ENCODE results near the gene PRDM10.

The PRDM10 gene

GRCh38 chr11:130008326-130008725, 5.7 kb upstream of the PRDM10 start:
- no peak for DNase-seq

- DNase-seq: no peak
Measured at GRCh38 chr11:130006929-130007328, 4.3 kb upstream of the PRDM10 start.

- DNase-seq: no peak
Measured at GRCh38 chr11:130003717-130004001, 1.0 kb upstream of the PRDM10 start.

- peak; percentile 97 to 100 for DNase-seq
Measured at GRCh38 chr11:130002846-130003716, 446 bp upstream of the PRDM10 start.

GRCh38 chr11:130001461-130002351, 929 bp downstream of the PRDM10 start:
- DNase-seq: no peak

GRCh38 chr11:130000552-130001176, 2.0 kb downstream of the PRDM10 start:
- DNase-seq: no peak

GRCh38 chr11:129999407-129999806, 3.2 kb downstream of the PRDM10 start:
- no peak for DNase-seq

GRCh38 chr11:129998905-129999304, 3.7 kb downstream of the PRDM10 start:
- DNase-seq: no peak

GRCh38 chr11:129998107-129998506, 4.5 kb downstream of the PRDM10 start:
- no peak for DNase-seq

- DNase-seq: no peak
Measured at GRCh38 chr11:129997513-129997912, 5.1 kb downstream of the PRDM10 start.

- DNase-seq: no peak
Measured at GRCh38 chr11:129996113-129996870, 6.3 kb downstream of the PRDM10 start.

- no peak for DNase-seq
Measured at GRCh38 chr11:129995163-129995562, 7.5 kb downstream of the PRDM10 start.

- no peak for DNase-seq
Measured at GRCh38 chr11:129992161-129992944, 10.3 kb downstream of the PRDM10 start.

- no peak for DNase-seq
Measured at GRCh38 chr11:129989149-129989813, 13.4 kb downstream of the PRDM10 start.

GRCh38 chr11:129987950-129988349, 14.7 kb downstream of the PRDM10 start:
- no peak for DNase-seq

- no peak for DNase-seq
Measured at GRCh38 chr11:129985823-129986222, 16.8 kb downstream of the PRDM10 start.

GRCh38 chr11:129980086-129980485, 22.5 kb downstream of the PRDM10 start:
- no peak for DNase-seq

GRCh38 chr11:129979046-129979605, 23.5 kb downstream of the PRDM10 start:
- DNase-seq: no peak

GRCh38 chr11:129978447-129978846, 24.2 kb downstream of the PRDM10 start:
- DNase-seq: no peak

- DNase-seq: no peak
Measured at GRCh38 chr11:129976328-129976727, 26.3 kb downstream of the PRDM10 start.

GRCh38 chr11:129975543-129975942, 27.1 kb downstream of the PRDM10 start:
- DNase-seq: no peak

Data from SW 1271 (cell line).